OCI-LY1 (cell line): ENCODE measurements around the gene CEP85L.

Experiments
- H2AFZ ChIP-seq: fragments of 200-600 bp; sonication (generic), shearing (Covaris generic); 2 replicates; pipeline ENCODE4 v1.6.0; 2014; ENCODE audit warnings: antibody characterized with exemption, mild to moderate bottlenecking, low read length
- H3F3A ChIP-seq: fragments of 200-600 bp; sonication (generic), shearing (Covaris generic); 2 replicates; pipeline ENCODE4 v1.6.0; 2014; ENCODE audit warnings: mild to moderate bottlenecking, antibody characterized with exemption, low read length, moderate library complexity; ENCODE audit not compliant: insufficient read depth
- H3K27ac ChIP-seq: fragments of 200-600 bp; sonication (generic); 2 replicates; pipeline ENCODE4 v1.5.1; 2014; ENCODE audit warnings: low read length, mixed run types, mild to moderate bottlenecking, low read depth; ENCODE audit not compliant: poor library complexity, severe bottlenecking
- H3K27me3 ChIP-seq: fragments of 200-600 bp; sonication (generic); 2 replicates; pipeline ENCODE4 v1.6.0; 2014; ENCODE audit warnings: antibody characterized with exemption, mild to moderate bottlenecking, low read length, moderate library complexity; ENCODE audit not compliant: insufficient read depth
- H3K36me3 ChIP-seq: fragments of 200-600 bp; sonication (generic); 2 replicates; pipeline ENCODE4 v1.6.1; 2014; ENCODE audit warnings: mild to moderate bottlenecking, antibody characterized with exemption, low read length, moderate library complexity, mixed read lengths; ENCODE audit not compliant: insufficient read depth
- H3K4me1 ChIP-seq: fragments of 200-600 bp; sonication (generic); 2 replicates; pipeline ENCODE4 v1.5.1; 2014; ENCODE audit warnings: mild to moderate bottlenecking, low read length, moderate library complexity; ENCODE audit not compliant: insufficient read depth, severe bottlenecking
- H3K4me2 ChIP-seq: fragments of 200-600 bp; sonication (generic), shearing (Covaris generic); 2 replicates; pipeline ENCODE4 v1.6.1; 2014; ENCODE audit warnings: low read length
- H3K4me3 ChIP-seq: fragments of 200-600 bp; sonication (generic); 2 replicates; pipeline ENCODE4 v1.5.1; 2014; ENCODE audit warnings: low read length, low read depth, mild to moderate bottlenecking, mixed read lengths; ENCODE audit not compliant: poor library complexity, severe bottlenecking
- H3K79me2 ChIP-seq: fragments of 200-600 bp; shearing (Covaris generic); 2 replicates; pipeline ENCODE4 v1.6.1; 2016; ENCODE audit warnings: mixed run types, low read length, mixed read lengths; ENCODE audit not compliant: insufficient read depth
- H3K9ac ChIP-seq: fragments of 200-600 bp; sonication (generic), shearing (Covaris generic); 2 replicates; pipeline ENCODE4 v1.6.1; 2014; ENCODE audit warnings: mild to moderate bottlenecking, low read length, mixed read lengths
- H3K9me2 ChIP-seq: fragments of 200-600 bp; sonication (generic), shearing (Covaris generic); 2 replicates; pipeline ENCODE4 v1.6.1; 2014; ENCODE audit warnings: low read depth, mild to moderate bottlenecking, low read length, mixed read lengths
- H3K9me3 ChIP-seq: fragments of 200-600 bp; shearing (Covaris generic); 2 replicates; pipeline ENCODE4 v1.6.1; 2014; ENCODE audit warnings: low read length, mixed read lengths
- H4K20me1 ChIP-seq: fragments of 200-600 bp; sonication (generic), shearing (Covaris generic); 2 replicates; pipeline ENCODE4 v1.6.0; 2016; ENCODE audit warnings: mild to moderate bottlenecking, low read length; ENCODE audit not compliant: insufficient read depth
- EZH2 ChIP-seq: fragments of 200-600 bp; sonication (generic), shearing (Covaris generic); IDR thresholded peaks from 2 replicates; pipeline ENCODE4 v1.8.0; 2017; ENCODE audit warnings: borderline replicate concordance, mixed run types, mild to moderate bottlenecking, antibody characterized with exemption, low read length, moderate library complexity, mixed read lengths
- TF ChIP-seq, protein P1 (sequence below): fragments of 200-600 bp; sonication (generic), shearing (Covaris generic); IDR thresholded peaks from 2 replicates; pipeline ENCODE4 v1.5.1; 2017; ENCODE audit warnings: mild to moderate bottlenecking, antibody characterized with exemption, low read length, moderate library complexity, mixed read lengths

The CEP85L gene

DNA sequence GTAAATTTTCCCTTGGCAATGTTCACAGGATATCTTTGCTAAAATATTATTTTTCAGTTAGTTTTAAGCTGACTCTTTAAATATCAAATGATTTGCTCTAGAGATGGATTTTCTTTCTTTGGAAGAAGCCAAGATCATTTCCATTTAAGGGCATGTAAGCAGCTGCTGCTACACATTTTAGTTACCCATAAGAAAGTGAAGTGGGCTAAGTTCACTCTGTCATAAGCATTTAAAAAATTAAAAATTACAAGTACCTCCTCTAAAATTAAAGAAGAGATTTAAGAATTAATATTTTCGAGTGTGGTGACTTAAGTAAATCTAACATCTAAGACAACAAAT lies 104.5 kb downstream of the CEP85L start:
- H3K27me3 ChIP-seq: no peaks in the 10 kb centered on the region
- no peaks in the 10 kb centered on the region for H3K9me3 ChIP-seq
- no peaks in the 10 kb centered on the region for H3K36me3 ChIP-seq
- H3K9me2 ChIP-seq: no peaks in the 10 kb centered on the region
- H3K9ac ChIP-seq: no peak overlapping the region
- TF ChIP-seq, protein P1, sequence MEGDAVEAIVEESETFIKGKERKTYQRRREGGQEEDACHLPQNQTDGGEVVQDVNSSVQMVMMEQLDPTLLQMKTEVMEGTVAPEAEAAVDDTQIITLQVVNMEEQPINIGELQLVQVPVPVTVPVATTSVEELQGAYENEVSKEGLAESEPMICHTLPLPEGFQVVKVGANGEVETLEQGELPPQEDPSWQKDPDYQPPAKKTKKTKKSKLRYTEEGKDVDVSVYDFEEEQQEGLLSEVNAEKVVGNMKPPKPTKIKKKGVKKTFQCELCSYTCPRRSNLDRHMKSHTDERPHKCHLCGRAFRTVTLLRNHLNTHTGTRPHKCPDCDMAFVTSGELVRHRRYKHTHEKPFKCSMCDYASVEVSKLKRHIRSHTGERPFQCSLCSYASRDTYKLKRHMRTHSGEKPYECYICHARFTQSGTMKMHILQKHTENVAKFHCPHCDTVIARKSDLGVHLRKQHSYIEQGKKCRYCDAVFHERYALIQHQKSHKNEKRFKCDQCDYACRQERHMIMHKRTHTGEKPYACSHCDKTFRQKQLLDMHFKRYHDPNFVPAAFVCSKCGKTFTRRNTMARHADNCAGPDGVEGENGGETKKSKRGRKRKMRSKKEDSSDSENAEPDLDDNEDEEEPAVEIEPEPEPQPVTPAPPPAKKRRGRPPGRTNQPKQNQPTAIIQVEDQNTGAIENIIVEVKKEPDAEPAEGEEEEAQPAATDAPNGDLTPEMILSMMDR: no peak
- TF ChIP-seq EZH2: no peak
- H3F3A ChIP-seq: no peaks in the 10 kb centered on the region
- H2AFZ ChIP-seq: no peak overlapping the region
- no peak overlapping the region for H3K4me3 ChIP-seq
- H3K27ac ChIP-seq: no peak overlapping the region
- no peaks in the 10 kb centered on the region for H4K20me1 ChIP-seq
- H3K4me2 ChIP-seq: no peak overlapping the region
- no peaks in the 10 kb centered on the region for H3K79me2 ChIP-seq
- no peaks in the 10 kb centered on the region for H3K4me1 ChIP-seq

DNA sequence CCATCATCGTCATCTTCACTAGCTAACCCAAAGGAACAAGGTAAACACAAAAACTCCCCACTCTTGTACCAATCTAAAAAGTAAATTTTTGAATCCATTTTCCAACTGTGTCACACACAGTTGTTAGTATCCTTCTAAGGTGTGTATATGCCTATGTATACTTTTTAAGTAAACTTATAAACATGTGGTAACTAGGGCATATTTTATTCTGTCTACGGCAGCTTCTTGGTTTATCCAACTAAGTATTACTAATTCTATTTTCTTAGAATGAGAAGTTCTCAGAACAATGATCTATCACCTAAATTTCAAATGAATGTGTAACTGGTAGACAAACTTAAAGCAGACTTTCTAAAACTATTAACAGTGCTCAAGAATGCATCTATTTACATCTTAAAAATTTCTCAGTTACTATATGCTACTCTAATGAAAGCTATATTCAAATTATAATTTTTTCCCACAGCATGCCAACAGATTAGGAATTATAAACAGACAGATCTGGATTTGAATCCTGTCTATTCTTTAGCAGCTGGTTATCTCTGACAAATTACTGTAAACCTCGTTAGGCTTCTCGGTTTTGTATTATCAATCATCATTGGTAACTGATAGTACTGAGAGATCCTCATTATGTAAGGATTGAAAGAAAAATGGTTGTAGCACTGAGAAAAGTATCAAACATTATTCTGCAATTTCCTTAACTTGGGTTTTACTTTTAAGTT lies 105.1 kb downstream of the CEP85L start:
- Histone ChIP-seq H3K27me3 (no peaks in the 10 kb centered on the region), H3K9me2 (no peaks in the 10 kb centered on the region), H3K4me2 (no peak overlapping the region), H3K4me3 (no peak overlapping the region), H3F3A (no peaks in the 10 kb centered on the region), H3K27ac (no peak overlapping the region), H3K36me3 (no peaks in the 10 kb centered on the region), H2AFZ (no peak overlapping the region), H3K9ac (no peak overlapping the region), H3K79me2 (no peaks in the 10 kb centered on the region), H3K9me3 (no peaks in the 10 kb centered on the region), H4K20me1 (no peaks in the 10 kb centered on the region), H3K4me1 (no peaks in the 10 kb centered on the region)
- TF ChIP-seq, protein P1: no peak
- TF ChIP-seq EZH2: no peak

DNA sequence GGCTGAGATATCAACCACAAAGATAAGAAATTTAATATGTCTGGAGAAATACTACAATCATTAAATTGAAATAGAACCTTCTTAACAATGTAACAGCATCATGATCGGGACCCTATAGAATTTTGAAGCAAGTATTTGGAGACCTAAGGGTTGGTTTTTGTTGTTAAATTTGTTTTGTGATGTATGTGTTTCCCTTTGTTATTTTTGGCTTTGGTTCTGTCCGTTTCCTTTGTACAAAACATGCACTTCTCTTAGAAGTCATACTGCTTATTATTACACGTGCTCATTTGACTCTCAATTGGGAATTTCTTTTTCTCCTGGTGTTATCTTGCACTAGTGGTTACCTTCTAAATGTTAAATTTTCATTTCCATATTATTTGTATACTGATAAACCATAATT lies 107.3 kb downstream of the CEP85L start:
- H3K4me2 ChIP-seq: no peak overlapping the region
- H3K4me3 ChIP-seq: no peak overlapping the region
- no peaks in the 10 kb centered on the region for H3K79me2 ChIP-seq
- H3K27me3 ChIP-seq: no peaks in the 10 kb centered on the region
- no peaks in the 10 kb centered on the region for H3K36me3 ChIP-seq
- no peaks in the 10 kb centered on the region for H3K9me3 ChIP-seq
- TF ChIP-seq EZH2: no peak
- TF ChIP-seq, protein P1: no peak
- H3K4me1 ChIP-seq: no peaks in the 10 kb centered on the region
- no peak overlapping the region for H3K9ac ChIP-seq
- H2AFZ ChIP-seq: no peak overlapping the region
- no peaks in the 10 kb centered on the region for H3K9me2 ChIP-seq
- H3K27ac ChIP-seq: no peak overlapping the region
- H4K20me1 ChIP-seq: no peaks in the 10 kb centered on the region
- H3F3A ChIP-seq: no peaks in the 10 kb centered on the region
